Measurements from ENCODE around the gene SPOCK1. TPM values are rescaled to one million over a fixed set of nuclear protein-coding genes. Genes with fewer than 3 reads are reported as not detected.

The SPOCK1 gene
- total RNA-seq, 1 experiment from 2014 or later = 0.27 TPM

GRCh38 chr5:137487600-137487999 is 11.5 kb downstream of the SPOCK1 start:
- CTCF ChIA-PET = no interaction called here
- no peak overlapping the region for H2AFZ ChIP-seq (ENCODE audit: low read depth, low read length, poor library complexity, severe bottlenecking)
- H3K79me2 ChIP-seq (ENCODE audit: insufficient read depth, low read length) = no peaks in the 10 kb centered on the region
- H3K9ac ChIP-seq (ENCODE audit: low read length) = no peak overlapping the region
- POLR2A ChIA-PET = no interaction called here
- no peaks in the 10 kb centered on the region for H3K9me2 ChIP-seq (ENCODE audit: insufficient read depth)
- H3K4me1 ChIP-seq (ENCODE audit: control insufficient read depth in 1 of 2, insufficient read depth in 2 of 2, low read length in 2 of 2) = no peaks in the 10 kb centered on the region
- no peaks in the 10 kb centered on the region for H3K9me3 ChIP-seq (ENCODE audit: control insufficient read depth in 1 of 2, insufficient read depth in 1 of 2, low read depth in 1 of 2, low read length in 2 of 2)
- H3K36me3 ChIP-seq (ENCODE audit: control insufficient read depth in 1 of 2, insufficient read depth in 2 of 2, low read length in 2 of 2) = no peaks in the 10 kb centered on the region
- H3K27me3 ChIP-seq (ENCODE audit: insufficient read depth, low read length) = peaks cover 7% of the 10 kb centered on the region; the same call in 1 of the 2 replicates
- H3K4me3 ChIP-seq (replicated peaks in 1 of 2; ENCODE audit: low read depth in 1 of 2, low read length in 2 of 2) = no peak overlapping the region
- DNase-seq (ENCODE audit: low read depth, low spot score) = no peak
- BruUV-seq (replicated peaks) = no TSS peak
- no peak overlapping the region for H3K27ac ChIP-seq (ENCODE audit: low read depth, low read length)
- RAD21 ChIA-PET (ENCODE audit: low non-redundant PET in 1 of 2, low total read pairs in 2 of 2, uncharacterized antibody in 2 of 2, unreplicated experiment in 2 of 2) = no interaction called here
- no peak for ATAC-seq
- no peak for TF ChIP-seq ZNF274 (IDR thresholded peaks at IDR 0.05; ENCODE audit: low read depth, low read length)
- TF ChIP-seq FOSL1 (IDR thresholded peaks at IDR 0.05; ENCODE audit: low read depth) = no peak
- TF ChIP-seq RAD21 (IDR thresholded peaks at IDR 0.05; ENCODE audit: low read depth) = no peak
- TF ChIP-seq CBX3 (IDR thresholded peaks at IDR 0.05; ENCODE audit: low read depth) = no peak
- TF ChIP-seq ZBTB33 (IDR thresholded peaks at IDR 0.05; ENCODE audit: extremely low read depth, insufficient replicate concordance, low read length) = no peak
- no peak for TF ChIP-seq REST (IDR thresholded peaks at IDR 0.05; ENCODE audit: low read depth)
- no peak for TF ChIP-seq SIN3A (IDR thresholded peaks at IDR 0.05; ENCODE audit: low read depth)
- TF ChIP-seq EZH2phosphoT487 (IDR thresholded peaks at IDR 0.05; ENCODE audit: borderline replicate concordance) = no peak
- no peak for TF ChIP-seq CEBPB (IDR thresholded peaks at IDR 0.05; ENCODE audit: low read depth)
- TF ChIP-seq ELF1 (IDR thresholded peaks at IDR 0.05; ENCODE audit: borderline replicate concordance, low read depth) = no peak
- TF ChIP-seq SP1 (IDR thresholded peaks at IDR 0.05; ENCODE audit: low read depth) = no peak
- no peak for TF ChIP-seq TCF7L2 (IDR thresholded peaks at IDR 0.05; ENCODE audit: borderline replicate concordance, extremely low read depth, insufficient read depth, insufficient read length)
- no peak for TF ChIP-seq CTCF (IDR thresholded peaks at IDR 0.05 in 2 of 3, conservative IDR thresholded peaks at IDR 0.05 in 1 of 3; ENCODE audit: borderline replicate concordance in 1 of 3, insufficient read depth in 1 of 3, low read depth in 2 of 3, low read length in 2 of 3)
- no peak for TF ChIP-seq EGR1 (IDR thresholded peaks at IDR 0.05; ENCODE audit: low read depth)
- no peak for TF ChIP-seq ATF3 (IDR thresholded peaks at IDR 0.05)
- no peak for TF ChIP-seq SRF (IDR thresholded peaks at IDR 0.05; ENCODE audit: low read depth)
- intact Hi-C loops (cut with micrococcal nuclease) = no loop called here
- no peaks in the 10 kb centered on the region for H4K20me1 ChIP-seq (ENCODE audit: insufficient read depth)
- H3K4me2 ChIP-seq (ENCODE audit: low read length) = no peak overlapping the region

All from HCT116 (cell line).